Esophagus squamous epithelium (tissue), 5 donors: Measurements from ENCODE around the gene CCDC171. TPM values are rescaled to one million over a fixed set of nuclear protein-coding genes. Genes with fewer than 3 reads are reported as not detected.

Experiments
- DNase-seq: peaks from one replicate; lab custom pipeline; 2025; lab: John Stamatoyannopoulos, UW
- H3K27ac ChIP-seq, 4 donors: fragments of 200-600 bp; sonication (generic); one replicate each; pipeline ENCODE4 v1.5.1; 2016 to 2019; ENCODE audit warnings: mild to moderate bottlenecking in 1 of 4
- H3K27me3 ChIP-seq, 4 donors: fragments of 200-600 bp; sonication (generic); 1 replicate in 3 of 4; 2 replicates in 1 of 4; pipeline versions ENCODE4 v1.5.1 to v1.6.0; 2017 to 2021; ENCODE audit warnings: antibody characterized with exemption in 1 of 4
- H3K36me3 ChIP-seq, 3 donors: fragments of 200-600 bp; sonication (generic); one replicate each; pipeline ENCODE4 v1.5.1; 2016 to 2019
- H3K4me1 ChIP-seq, 3 donors: fragments of 200-600 bp; sonication (generic); one replicate each; pipeline ENCODE4 v1.5.1; 2017 to 2019
- H3K4me3 ChIP-seq, 4 donors: fragments of 200-600 bp; sonication (generic); 1 replicate in 3 of 4; 2 replicates in 1 of 4; pipeline ENCODE4 v1.5.1; 2016 to 2019; ENCODE audit warnings: mild to moderate bottlenecking in 2 of 4, moderate library complexity in 1 of 4
- H3K9me3 ChIP-seq, 3 donors: fragments of 200-600 bp; sonication (generic); one replicate each; pipeline ENCODE4 v1.5.1; 2016 to 2019
- POLR2A ChIP-seq, 4 donors: fragments of 450-650 bp; IDR thresholded peaks; one replicate each; pipeline ENCODE4 v1.6.1; 2017; ENCODE audit warnings: antibody characterized with exemption in 4 of 4, mild to moderate bottlenecking in 4 of 4, moderate library complexity in 3 of 4
- WGBS, 2 donors: methylation state at CpG; one replicate each; pipeline ENCODE4 v1.1.5; 2018; 5-methylcytosine and 5-hydroxymethylcytosine counted together
- intact Hi-C: fragments of 100-400 bp; cut with DNase I; formaldehyde crosslinking; loops from one replicate; pipeline ENCODE4 v1.15.0; 2022
- total RNA-seq, 4 donors: library from RNA; depleted of rRNA; stranded (reverse); fragments of >200 nt; gene quantifications; one replicate each; pipeline ENCODE4 v1.1.0, GENCODE V29; 2016
- TF ChIP-seq, protein P1 (sequence below), 6 experiments: fragments of 450-650 bp in 4 of 6; fragments of 200-600 bp in 2 of 6; sonication (generic) in 2 of 6; IDR thresholded peaks; one replicate each; pipeline ENCODE4 v1.5.1; 2016 to 2019; ENCODE audit warnings: antibody characterized with exemption in 6 of 6, mild to moderate bottlenecking in 4 of 6, moderate library complexity in 4 of 6
- donor health status: DM: yes; HTN: yes; CAD: no.

Gene CCDC171
- total RNA-seq, 4 donors from 2014 or later: 0.53 to 2.9 (median 1.6) TPM

DNA sequence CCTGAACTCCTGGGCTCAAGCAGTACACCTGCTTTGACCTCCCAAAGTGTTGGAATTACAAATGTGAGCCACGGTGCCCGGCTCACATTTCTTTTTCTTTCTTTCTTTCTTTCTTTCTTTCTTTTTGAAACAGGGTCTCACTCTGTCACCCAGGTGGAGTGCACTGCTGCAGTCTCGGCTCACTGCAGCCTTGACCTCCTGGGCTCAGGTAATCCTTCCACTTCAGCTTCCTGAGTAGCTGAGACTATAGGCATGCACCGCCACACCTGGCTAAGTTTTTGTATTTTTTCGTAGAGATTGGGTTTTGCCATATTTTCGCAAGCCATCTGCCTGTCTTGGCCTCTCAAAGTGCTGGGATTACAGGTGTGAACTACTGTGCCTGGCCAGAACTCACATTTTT is 183.7 kb downstream of the CCDC171 start:
- H3K27me3 ChIP-seq: no peaks in the 10 kb centered on the region
- no peak overlapping the region for H3K4me3 ChIP-seq
- no peaks in the 10 kb centered on the region for H3K36me3 ChIP-seq
- peaks cover 0 to 15% (median 0%) of the 10 kb centered on the region in 3 donors for H3K4me1 ChIP-seq
- TF ChIP-seq, protein P1, sequence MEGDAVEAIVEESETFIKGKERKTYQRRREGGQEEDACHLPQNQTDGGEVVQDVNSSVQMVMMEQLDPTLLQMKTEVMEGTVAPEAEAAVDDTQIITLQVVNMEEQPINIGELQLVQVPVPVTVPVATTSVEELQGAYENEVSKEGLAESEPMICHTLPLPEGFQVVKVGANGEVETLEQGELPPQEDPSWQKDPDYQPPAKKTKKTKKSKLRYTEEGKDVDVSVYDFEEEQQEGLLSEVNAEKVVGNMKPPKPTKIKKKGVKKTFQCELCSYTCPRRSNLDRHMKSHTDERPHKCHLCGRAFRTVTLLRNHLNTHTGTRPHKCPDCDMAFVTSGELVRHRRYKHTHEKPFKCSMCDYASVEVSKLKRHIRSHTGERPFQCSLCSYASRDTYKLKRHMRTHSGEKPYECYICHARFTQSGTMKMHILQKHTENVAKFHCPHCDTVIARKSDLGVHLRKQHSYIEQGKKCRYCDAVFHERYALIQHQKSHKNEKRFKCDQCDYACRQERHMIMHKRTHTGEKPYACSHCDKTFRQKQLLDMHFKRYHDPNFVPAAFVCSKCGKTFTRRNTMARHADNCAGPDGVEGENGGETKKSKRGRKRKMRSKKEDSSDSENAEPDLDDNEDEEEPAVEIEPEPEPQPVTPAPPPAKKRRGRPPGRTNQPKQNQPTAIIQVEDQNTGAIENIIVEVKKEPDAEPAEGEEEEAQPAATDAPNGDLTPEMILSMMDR (IDR thresholded peaks at IDR 0.05): no peak
- no peak for TF ChIP-seq POLR2A (IDR thresholded peaks at IDR 0.05)
- DNase-seq: no peak
- 88 to 91% methylated on average over 6 of the region's 6 CpGs for WGBS, 2 donors
- no peaks in the 10 kb centered on the region for H3K9me3 ChIP-seq
- intact Hi-C loops: no loop called here
- no peak overlapping the region for H3K27ac ChIP-seq

DNA sequence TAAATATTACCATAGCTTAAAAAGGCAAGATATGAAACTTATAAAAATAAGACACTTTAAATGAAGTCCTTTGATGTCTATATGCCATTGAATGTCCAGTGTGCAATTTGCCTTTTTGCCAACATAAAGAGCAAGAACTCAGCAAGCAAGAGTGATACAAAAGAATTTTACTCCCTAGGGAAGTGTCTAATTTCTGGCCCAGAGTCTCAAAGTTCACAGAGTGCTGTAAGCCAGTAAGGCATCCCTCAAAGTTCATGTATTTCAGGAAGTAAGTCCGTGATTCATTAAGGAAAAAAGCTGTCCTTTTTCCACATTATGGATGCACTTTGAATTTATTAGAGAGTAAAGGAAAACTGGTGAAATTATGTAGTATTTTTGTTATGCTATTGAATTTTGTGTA is 185.2 kb downstream of the CCDC171 start:
- intact Hi-C loops: no loop called here
- no peaks in the 10 kb centered on the region for H3K27me3 ChIP-seq
- H3K4me3 ChIP-seq: no peak overlapping the region
- DNase-seq: no peak
- no peaks in the 10 kb centered on the region for H3K36me3 ChIP-seq
- 67 to 77% methylated on average over 1 of the region's 1 CpG for WGBS, 2 donors
- H3K9me3 ChIP-seq: no peaks in the 10 kb centered on the region
- H3K27ac ChIP-seq: no peak overlapping the region
- H3K4me1 ChIP-seq: peaks cover 0 to 15% (median 0%) of the 10 kb centered on the region in 3 donors
- TF ChIP-seq, protein P1 (IDR thresholded peaks at IDR 0.05): no peak
- no peak for TF ChIP-seq POLR2A (IDR thresholded peaks at IDR 0.05)

DNA sequence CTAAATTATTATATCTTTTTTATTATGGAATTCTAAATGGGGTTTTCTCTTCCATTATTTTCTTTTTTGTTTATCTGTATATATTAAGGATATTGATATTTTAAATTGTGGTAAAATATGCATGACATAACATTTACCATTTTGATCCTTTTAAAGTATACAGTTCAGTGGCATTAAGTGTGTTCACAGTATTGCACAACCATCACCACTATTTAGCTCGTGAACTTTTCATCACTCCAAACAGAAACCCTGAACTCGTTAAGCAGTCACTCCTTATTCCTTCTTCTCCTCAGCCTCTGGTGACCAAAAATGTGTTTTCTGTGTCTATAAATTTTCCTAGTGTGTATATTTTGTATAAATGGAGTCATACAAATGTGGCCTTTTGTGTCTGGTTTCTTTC is 188.2 kb downstream of the CCDC171 start:
- no peaks in the 10 kb centered on the region for H3K9me3 ChIP-seq
- TF ChIP-seq, protein P1 (IDR thresholded peaks at IDR 0.05): no peak
- TF ChIP-seq POLR2A (IDR thresholded peaks at IDR 0.05): no peak
- no peak overlapping the region for H3K27ac ChIP-seq
- peaks cover 0 to 1% (median 0%) of the 10 kb centered on the region in 3 donors for H3K4me1 ChIP-seq
- H3K4me3 ChIP-seq: no peak overlapping the region
- WGBS, 2 donors: 38 to 76% methylated on average over 1 to 2 of the region's 2 CpGs
- H3K27me3 ChIP-seq: no peaks in the 10 kb centered on the region
- DNase-seq: no peak
- intact Hi-C loops: no loop called here
- H3K36me3 ChIP-seq: no peaks in the 10 kb centered on the region

DNA sequence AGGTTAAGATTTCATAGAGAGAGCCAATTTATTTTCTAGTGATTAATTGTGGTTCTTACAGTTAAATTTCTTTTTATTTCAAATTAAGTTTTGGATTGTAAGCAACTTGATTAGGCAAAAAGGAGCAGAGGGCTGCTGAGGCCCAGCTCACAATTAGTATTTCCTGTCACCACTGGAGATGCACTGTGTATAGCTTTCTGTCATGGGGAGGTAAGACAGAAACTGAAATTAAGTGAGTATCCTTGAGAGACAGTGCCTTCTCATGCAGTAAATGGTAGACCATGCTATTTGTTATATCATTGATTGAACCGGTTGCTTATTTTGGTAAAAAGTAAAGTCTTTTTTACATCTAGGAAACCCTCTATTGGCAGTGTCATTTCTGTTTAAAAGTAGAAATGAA is 190.7 kb downstream of the CCDC171 start:
- H3K27ac ChIP-seq: no peak overlapping the region
- no peak for DNase-seq
- TF ChIP-seq, protein P1 (IDR thresholded peaks at IDR 0.05): no peak
- TF ChIP-seq POLR2A (IDR thresholded peaks at IDR 0.05): no peak
- intact Hi-C loops: no loop called here
- no peaks in the 10 kb centered on the region for H3K4me1 ChIP-seq
- peaks cover 0 to 11% (median 0%) of the 10 kb centered on the region in 3 donors for H3K36me3 ChIP-seq
- H3K27me3 ChIP-seq: no peaks in the 10 kb centered on the region
- whole genome bisulfite sequencing, 2 donors: 94 to 100% methylated on average over 1 of the region's 1 CpG
- H3K4me3 ChIP-seq: no peak overlapping the region
- H3K9me3 ChIP-seq: no peaks in the 10 kb centered on the region

DNA sequence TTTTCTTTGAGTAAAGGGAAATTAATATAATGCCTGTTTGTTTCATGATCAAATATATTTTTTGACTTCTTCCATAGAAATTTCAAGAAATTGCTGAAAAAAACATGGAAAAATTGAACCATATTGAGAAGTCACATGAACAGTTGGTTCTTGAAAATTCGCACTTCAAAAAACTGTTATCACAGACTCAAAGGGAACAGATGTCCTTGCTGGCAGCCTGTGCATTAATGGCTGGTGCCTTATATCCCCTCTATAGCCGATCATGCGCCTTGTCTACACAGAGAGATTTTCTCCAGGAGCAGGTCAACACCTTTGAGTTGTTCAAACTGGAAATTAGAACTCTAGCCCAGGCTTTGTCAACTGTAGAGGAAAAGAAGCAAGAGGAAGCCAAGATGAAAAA is 191.4 kb downstream of the CCDC171 start:
- intact Hi-C loops: no loop called here
- Histone ChIP-seq H3K9me3 (no peaks in the 10 kb centered on the region), H3K4me1 (no peaks in the 10 kb centered on the region), H3K27me3 (no peaks in the 10 kb centered on the region), H3K4me3 (no peak overlapping the region), H3K36me3 (peaks cover 0 to 11% (median 0%) of the 10 kb centered on the region in 3 donors), H3K27ac (no peak overlapping the region)
- TF ChIP-seq, protein P1 (IDR thresholded peaks at IDR 0.05): no peak
- no peak for TF ChIP-seq POLR2A (IDR thresholded peaks at IDR 0.05)
- no peak for DNase-seq
- WGBS, 2 donors: 81 to 91% methylated on average over 3 of the region's 3 CpGs
